Ovary (tissue), 3 donors: ENCODE results near the gene RNFT2.

Source experiments
- POLR2A ChIP-seq: fragments of 450-650 bp; IDR thresholded peaks from one replicate; pipeline ENCODE4 v1.6.1; 2017; ENCODE audit warnings: antibody characterized with exemption, mild to moderate bottlenecking, moderate library complexity
- TF ChIP-seq, protein P1 (sequence below), 3 donors: fragments of 450-650 bp in 2 of 3; fragments of 200-600 bp in 1 of 3; IDR thresholded peaks; one replicate each; pipeline versions ENCODE4 v1.5.1 to v1.8.0; 2016 to 2022; ENCODE audit warnings: antibody characterized with exemption in 3 of 3, mild to moderate bottlenecking in 1 of 3
- donor health status: DM: no; HTN: no; CAD: no.

DNA sequence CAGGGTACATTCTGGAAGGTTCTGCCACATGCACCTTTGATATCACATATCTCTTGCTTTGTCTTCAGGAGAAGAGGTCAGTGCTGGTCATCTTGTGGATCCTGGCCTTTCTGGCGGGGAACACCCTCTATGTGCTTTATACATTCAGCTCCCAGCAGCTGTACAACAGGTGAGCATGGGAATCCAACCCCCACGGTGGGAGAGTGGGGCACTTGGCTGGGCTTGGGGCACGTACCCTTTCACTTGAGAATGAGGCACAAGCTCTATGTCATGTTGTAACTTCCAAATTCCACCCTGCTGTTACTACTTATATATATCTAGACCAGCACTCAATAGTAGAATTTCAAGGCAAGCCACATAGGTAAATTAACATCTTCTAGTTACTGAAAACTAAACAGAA lies 28.6 kb downstream of the RNFT2 start:
- TF ChIP-seq, protein P1, sequence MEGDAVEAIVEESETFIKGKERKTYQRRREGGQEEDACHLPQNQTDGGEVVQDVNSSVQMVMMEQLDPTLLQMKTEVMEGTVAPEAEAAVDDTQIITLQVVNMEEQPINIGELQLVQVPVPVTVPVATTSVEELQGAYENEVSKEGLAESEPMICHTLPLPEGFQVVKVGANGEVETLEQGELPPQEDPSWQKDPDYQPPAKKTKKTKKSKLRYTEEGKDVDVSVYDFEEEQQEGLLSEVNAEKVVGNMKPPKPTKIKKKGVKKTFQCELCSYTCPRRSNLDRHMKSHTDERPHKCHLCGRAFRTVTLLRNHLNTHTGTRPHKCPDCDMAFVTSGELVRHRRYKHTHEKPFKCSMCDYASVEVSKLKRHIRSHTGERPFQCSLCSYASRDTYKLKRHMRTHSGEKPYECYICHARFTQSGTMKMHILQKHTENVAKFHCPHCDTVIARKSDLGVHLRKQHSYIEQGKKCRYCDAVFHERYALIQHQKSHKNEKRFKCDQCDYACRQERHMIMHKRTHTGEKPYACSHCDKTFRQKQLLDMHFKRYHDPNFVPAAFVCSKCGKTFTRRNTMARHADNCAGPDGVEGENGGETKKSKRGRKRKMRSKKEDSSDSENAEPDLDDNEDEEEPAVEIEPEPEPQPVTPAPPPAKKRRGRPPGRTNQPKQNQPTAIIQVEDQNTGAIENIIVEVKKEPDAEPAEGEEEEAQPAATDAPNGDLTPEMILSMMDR (IDR thresholded peaks at IDR 0.05) = no peak
- TF ChIP-seq POLR2A = no peak
